GM11168 (cell line): Measurements from ENCODE around the gene PLA2G4B.

Experiments
- in situ Hi-C: fragments of 300-500 bp; cut with MboI; formaldehyde crosslinking; loops from one replicate; pipeline ENCODE4 v1.12.0; 2022; ENCODE audit warnings: low sequenced_read_pairs; ENCODE audit not compliant: unreplicated experiment

PLA2G4B gene

GRCh38 chr15:41897363-41897799 is 58.7 kb downstream of the PLA2G4B start:
- in situ Hi-C loops, result no loop called here
